Measurements from ENCODE around the gene EEF1G.
"Not testable (repeated sequence)": the region's sequence is repeated elsewhere in the genome, so short reads cannot be mapped to it uniquely, and the experiment has no call there.

EEF1G gene

GRCh38 chr11:62553080-62553838, 20.4 kb downstream of the EEF1G start:
- DNase-seq: no peak

GRCh38 chr11:62552485-62553079, 21.1 kb downstream of the EEF1G start:
- no peak for DNase-seq

- DNase-seq: not testable (repeated sequence)
Observed at GRCh38 chr11:62550478-62550877, 23.2 kb downstream of the EEF1G start.

GRCh38 chr11:62548545-62549335, 25.0 kb downstream of the EEF1G start:
- no peak for DNase-seq

GRCh38 chr11:62547691-62548281, 25.9 kb downstream of the EEF1G start:
- DNase-seq: no peak

GRCh38 chr11:62546929-62547625, 26.6 kb downstream of the EEF1G start:
- no peak for DNase-seq

GRCh38 chr11:62546244-62546928, 27.3 kb downstream of the EEF1G start, which contains the start of gene AHNAK:
Gene AHNAK (minus strand): TSS chr11:62546806. CDS start chr11:62536098, 10,708 bp downstream.
- peak in 1 of 2 experiments; percentile 3 for DNase-seq

GRCh38 chr11:62545437-62546243, 28.1 kb downstream of the EEF1G start:
- no peak for DNase-seq

GRCh38 chr11:62544581-62545436, 28.9 kb downstream of the EEF1G start:
- no peak for DNase-seq

GRCh38 chr11:62543680-62544444, 29.8 kb downstream of the EEF1G start:
- DNase-seq: no peak

GRCh38 chr11:62542750-62543567, 30.7 kb downstream of the EEF1G start:
- peak; percentile 40 to 63 for DNase-seq

GRCh38 chr11:62542111-62542745, 31.5 kb downstream of the EEF1G start:
- DNase-seq: no peak

- no peak for DNase-seq
Observed at GRCh38 chr11:62540804-62541701, 32.6 kb downstream of the EEF1G start.

- DNase-seq: peak; percentile 47 to 59
Observed at GRCh38 chr11:62539238-62539925, 34.3 kb downstream of the EEF1G start.

- peak; percentile 47 to 59 for DNase-seq
Observed at GRCh38 chr11:62538470-62539237, 35.0 kb downstream of the EEF1G start.

Data from NCI-H2081 (cell line).